ENCODE results near the gene DOCK1.

DOCK1 gene

DNA sequence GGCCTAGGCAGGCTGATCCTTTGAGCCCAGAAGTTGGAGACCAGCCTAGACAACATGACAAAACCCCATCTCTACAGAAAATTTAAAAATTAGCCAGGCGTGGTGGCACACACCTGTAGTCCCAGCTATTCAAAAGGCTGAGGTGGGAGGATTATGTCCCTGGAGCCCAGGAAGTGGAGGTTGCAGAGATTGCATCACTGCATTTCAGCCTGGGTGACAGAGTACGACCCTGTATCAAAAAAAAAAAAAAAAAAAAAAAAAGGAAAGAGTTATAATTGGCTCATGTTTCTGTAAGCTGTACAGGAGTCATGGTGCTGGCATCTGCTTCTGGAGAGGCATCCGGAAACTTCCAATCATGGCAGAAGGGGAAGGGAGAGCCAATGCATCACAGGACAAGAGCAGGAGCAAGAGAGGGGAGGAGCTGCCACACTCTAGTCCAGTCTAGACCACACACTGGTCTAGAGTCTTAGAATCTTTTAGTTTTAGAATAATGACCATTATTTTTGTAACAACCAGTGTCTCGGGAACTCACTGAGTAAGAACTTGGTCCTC lies 16.8 kb downstream of the DOCK1 start:
- Histone ChIP-seq H4K5ac (ENCODE audit: low read length) (no peak overlapping the region), H4K8ac (ENCODE audit: low read depth, low read length) (no peak overlapping the region), H3K18ac (ENCODE audit: low read length) (no peak overlapping the region), H3K9ac (ENCODE audit: low read length) (no peak overlapping the region), H2AK5ac (ENCODE audit: low read length) (no peak overlapping the region), H2BK15ac (replicated peaks; ENCODE audit: low read depth) (no peak overlapping the region), H3K4me3 (ENCODE audit: low read length) (no peak overlapping the region), H3K23ac (ENCODE audit: low read length) (no peak overlapping the region), H3K27ac (ENCODE audit: low read depth, low read length) (no peak overlapping the region), H3K79me2 (ENCODE audit: control insufficient read depth, insufficient read depth, low read length) (peaks cover 37% of the 10 kb centered on the region), H3K56ac (ENCODE audit: low read length) (no peak overlapping the region), H3K36me3 (ENCODE audit: control insufficient read depth, insufficient read depth, low read length) (no peaks in the 10 kb centered on the region), H3K27me3 (ENCODE audit: insufficient read depth, low read length, poor library complexity) (no peaks in the 10 kb centered on the region), H3K4me2 (ENCODE audit: low read length) (no peak overlapping the region), H2BK5ac (ENCODE audit: low read length) (no peak overlapping the region), H2BK120ac (ENCODE audit: low read depth, low read length) (no peak overlapping the region), H3K79me1 (ENCODE audit: low read length) (peaks cover 38% of the 10 kb centered on the region), H3K4ac (ENCODE audit: low read depth, low read length) (no peak overlapping the region), H3K4me1 (ENCODE audit: control insufficient read depth, low read depth, low read length) (no peaks in the 10 kb centered on the region)
- WGBS (ENCODE audit: extremely low coverage, insufficient coverage, low lambda C conversion rate), result no CpG with 5 or more reads among the region's 4 CpGs
- DNase-seq, result no peak

- H3K9ac ChIP-seq (ENCODE audit: low read length), result no peak overlapping the region
- H3K79me1 ChIP-seq (ENCODE audit: low read length), result peaks cover 37% of the 10 kb centered on the region
- no peak overlapping the region for H2BK15ac ChIP-seq (replicated peaks; ENCODE audit: low read depth)
- no peak overlapping the region for H3K27ac ChIP-seq (ENCODE audit: low read depth, low read length)
- no peak overlapping the region for H3K4me2 ChIP-seq (ENCODE audit: low read length)
- H3K4me1 ChIP-seq (ENCODE audit: control insufficient read depth, low read depth, low read length), result no peaks in the 10 kb centered on the region
- no peak overlapping the region for H3K4me3 ChIP-seq (ENCODE audit: low read length)
- H2BK120ac ChIP-seq (ENCODE audit: low read depth, low read length), result no peak overlapping the region
- no peak overlapping the region for H2AK5ac ChIP-seq (ENCODE audit: low read length)
- no peaks in the 10 kb centered on the region for H3K27me3 ChIP-seq (ENCODE audit: insufficient read depth, low read length, poor library complexity)
- H3K23ac ChIP-seq (ENCODE audit: low read length), result no peak overlapping the region
- H3K79me2 ChIP-seq (ENCODE audit: control insufficient read depth, insufficient read depth, low read length), result peaks cover 35% of the 10 kb centered on the region
- no CpG with 5 or more reads among the region's 6 CpGs for WGBS (ENCODE audit: extremely low coverage, insufficient coverage, low lambda C conversion rate)
- no peak overlapping the region for H3K4ac ChIP-seq (ENCODE audit: low read depth, low read length)
- DNase-seq, result no peak
- peaks cover 3% of the 10 kb centered on the region for H3K36me3 ChIP-seq (ENCODE audit: control insufficient read depth, insufficient read depth, low read length)
- no peak overlapping the region for H2BK5ac ChIP-seq (ENCODE audit: low read length)
- no peak overlapping the region for H3K18ac ChIP-seq (ENCODE audit: low read length)
- H4K8ac ChIP-seq (ENCODE audit: low read depth, low read length), result no peak overlapping the region
- H4K5ac ChIP-seq (ENCODE audit: low read length), result no peak overlapping the region
- H3K56ac ChIP-seq (ENCODE audit: low read length), result no peak overlapping the region
Observed at GRCh38 chr10:126924180-126924914, 19.1 kb downstream of the DOCK1 start.

- Histone ChIP-seq H3K4me3 (ENCODE audit: low read length) (no peak overlapping the region), H3K4ac (ENCODE audit: low read depth, low read length) (no peak overlapping the region), H3K27me3 (ENCODE audit: insufficient read depth, low read length, poor library complexity) (no peaks in the 10 kb centered on the region), H3K23ac (ENCODE audit: low read length) (no peak overlapping the region), H4K5ac (ENCODE audit: low read length) (no peak overlapping the region), H3K79me1 (ENCODE audit: low read length) (peaks cover 39% of the 10 kb centered on the region), H3K9ac (ENCODE audit: low read length) (no peak overlapping the region), H2BK120ac (ENCODE audit: low read depth, low read length) (no peak overlapping the region), H2BK5ac (ENCODE audit: low read length) (no peak overlapping the region), H3K36me3 (ENCODE audit: control insufficient read depth, insufficient read depth, low read length) (peaks cover 3% of the 10 kb centered on the region), H3K56ac (ENCODE audit: low read length) (no peak overlapping the region), H3K79me2 (ENCODE audit: control insufficient read depth, insufficient read depth, low read length) (peaks cover 37% of the 10 kb centered on the region), H3K27ac (ENCODE audit: low read depth, low read length) (no peak overlapping the region), H2AK5ac (ENCODE audit: low read length) (no peak overlapping the region), H3K18ac (ENCODE audit: low read length) (no peak overlapping the region), H3K4me2 (ENCODE audit: low read length) (no peak overlapping the region), H4K8ac (ENCODE audit: low read depth, low read length) (no peak overlapping the region), H2BK15ac (replicated peaks; ENCODE audit: low read depth) (no peak overlapping the region), H3K4me1 (ENCODE audit: control insufficient read depth, low read depth, low read length) (no peaks in the 10 kb centered on the region)
- DNase-seq, result no peak
- no CpG with 5 or more reads among the region's 3 CpGs for WGBS (ENCODE audit: extremely low coverage, insufficient coverage, low lambda C conversion rate)
Observed at GRCh38 chr10:126924915-126925300, 19.7 kb downstream of the DOCK1 start.

- no peaks in the 10 kb centered on the region for H3K4me1 ChIP-seq (ENCODE audit: control insufficient read depth, low read depth, low read length)
- H2BK15ac ChIP-seq (replicated peaks; ENCODE audit: low read depth), result no peak overlapping the region
- H3K79me1 ChIP-seq (ENCODE audit: low read length), result peaks cover 42% of the 10 kb centered on the region
- no peak overlapping the region for H2BK120ac ChIP-seq (ENCODE audit: low read depth, low read length)
- no peak overlapping the region for H3K27ac ChIP-seq (ENCODE audit: low read depth, low read length)
- H2BK5ac ChIP-seq (ENCODE audit: low read length), result no peak overlapping the region
- H3K18ac ChIP-seq (ENCODE audit: low read length), result no peak overlapping the region
- H3K56ac ChIP-seq (ENCODE audit: low read length), result no peak overlapping the region
- H3K27me3 ChIP-seq (ENCODE audit: insufficient read depth, low read length, poor library complexity), result no peaks in the 10 kb centered on the region
- no peak for DNase-seq
- no peak overlapping the region for H3K23ac ChIP-seq (ENCODE audit: low read length)
- no peak overlapping the region for H3K4me2 ChIP-seq (ENCODE audit: low read length)
- no CpG with 5 or more reads among the region's 8 CpGs for WGBS (ENCODE audit: extremely low coverage, insufficient coverage, low lambda C conversion rate)
- H3K79me2 ChIP-seq (ENCODE audit: control insufficient read depth, insufficient read depth, low read length), result peaks cover 41% of the 10 kb centered on the region
- H3K9ac ChIP-seq (ENCODE audit: low read length), result no peak overlapping the region
- no peak overlapping the region for H3K4me3 ChIP-seq (ENCODE audit: low read length)
- peaks cover 3% of the 10 kb centered on the region for H3K36me3 ChIP-seq (ENCODE audit: control insufficient read depth, insufficient read depth, low read length)
- H3K4ac ChIP-seq (ENCODE audit: low read depth, low read length), result no peak overlapping the region
- no peak overlapping the region for H4K5ac ChIP-seq (ENCODE audit: low read length)
- no peak overlapping the region for H2AK5ac ChIP-seq (ENCODE audit: low read length)
- no peak overlapping the region for H4K8ac ChIP-seq (ENCODE audit: low read depth, low read length)
Observed at GRCh38 chr10:126926568-126926967, 21.3 kb downstream of the DOCK1 start.

DNA sequence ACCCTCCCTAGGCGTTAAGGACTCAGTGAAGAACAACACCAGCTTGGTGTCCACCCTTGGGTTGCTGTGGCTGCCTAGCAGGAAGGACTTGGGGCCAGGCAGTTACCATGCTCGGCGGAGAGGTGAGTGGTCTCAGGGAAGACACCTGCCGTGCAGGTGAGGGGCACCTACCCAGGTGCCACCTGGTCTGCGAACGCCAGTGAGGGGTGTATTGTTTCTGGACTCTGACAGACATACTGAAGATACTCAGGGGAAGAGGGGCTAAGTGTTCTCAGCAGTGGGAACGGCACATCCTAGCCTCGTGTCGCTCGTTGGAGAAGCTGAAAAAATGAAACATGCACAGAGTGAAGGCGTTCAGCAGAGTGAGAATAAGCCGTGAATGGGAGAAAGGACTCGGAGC lies 22.6 kb downstream of the DOCK1 start:
- Histone ChIP-seq H4K5ac (ENCODE audit: low read length) (no peak overlapping the region), H3K27me3 (ENCODE audit: insufficient read depth, low read length, poor library complexity) (no peaks in the 10 kb centered on the region), H3K4me1 (ENCODE audit: control insufficient read depth, low read depth, low read length) (no peaks in the 10 kb centered on the region), H3K36me3 (ENCODE audit: control insufficient read depth, insufficient read depth, low read length) (peaks cover 3% of the 10 kb centered on the region), H3K23ac (ENCODE audit: low read length) (no peak overlapping the region), H2BK15ac (replicated peaks; ENCODE audit: low read depth) (no peak overlapping the region), H4K8ac (ENCODE audit: low read depth, low read length) (no peak overlapping the region), H3K79me2 (ENCODE audit: control insufficient read depth, insufficient read depth, low read length) (peaks cover 53% of the 10 kb centered on the region), H3K4ac (ENCODE audit: low read depth, low read length) (no peak overlapping the region), H2BK5ac (ENCODE audit: low read length) (no peak overlapping the region), H3K18ac (ENCODE audit: low read length) (no peak overlapping the region), H3K79me1 (ENCODE audit: low read length) (peaks cover 50% of the 10 kb centered on the region), H3K27ac (ENCODE audit: low read depth, low read length) (no peak overlapping the region), H2AK5ac (ENCODE audit: low read length) (no peak overlapping the region), H3K4me3 (ENCODE audit: low read length) (no peak overlapping the region), H3K56ac (ENCODE audit: low read length) (no peak overlapping the region), H3K9ac (ENCODE audit: low read length) (no peak overlapping the region), H2BK120ac (ENCODE audit: low read depth, low read length) (no peak overlapping the region), H3K4me2 (ENCODE audit: low read length) (no peak overlapping the region)
- WGBS (ENCODE audit: extremely low coverage, insufficient coverage, low lambda C conversion rate), result no CpG with 5 or more reads among the region's 13 CpGs
- no peak for DNase-seq

GRCh38 chr10:126928274-126928673 lies 23.0 kb downstream of the DOCK1 start:
- Histone ChIP-seq H3K18ac (ENCODE audit: low read length) (no peak overlapping the region), H4K8ac (ENCODE audit: low read depth, low read length) (no peak overlapping the region), H4K5ac (ENCODE audit: low read length) (no peak overlapping the region), H3K27ac (ENCODE audit: low read depth, low read length) (no peak overlapping the region), H3K79me2 (ENCODE audit: control insufficient read depth, insufficient read depth, low read length) (peaks cover 56% of the 10 kb centered on the region), H3K4ac (ENCODE audit: low read depth, low read length) (no peak overlapping the region), H2BK5ac (ENCODE audit: low read length) (no peak overlapping the region), H3K56ac (ENCODE audit: low read length) (no peak overlapping the region), H3K4me2 (ENCODE audit: low read length) (no peak overlapping the region), H3K4me3 (ENCODE audit: low read length) (no peak overlapping the region), H2AK5ac (ENCODE audit: low read length) (no peak overlapping the region), H3K36me3 (ENCODE audit: control insufficient read depth, insufficient read depth, low read length) (peaks cover 3% of the 10 kb centered on the region), H2BK120ac (ENCODE audit: low read depth, low read length) (no peak overlapping the region), H3K4me1 (ENCODE audit: control insufficient read depth, low read depth, low read length) (no peaks in the 10 kb centered on the region), H3K23ac (ENCODE audit: low read length) (no peak overlapping the region), H2BK15ac (replicated peaks; ENCODE audit: low read depth) (no peak overlapping the region), H3K27me3 (ENCODE audit: insufficient read depth, low read length, poor library complexity) (no peaks in the 10 kb centered on the region), H3K9ac (ENCODE audit: low read length) (no peak overlapping the region), H3K79me1 (ENCODE audit: low read length) (peaks cover 54% of the 10 kb centered on the region)
- DNase-seq, result no peak
- WGBS (ENCODE audit: extremely low coverage, insufficient coverage, low lambda C conversion rate), result no CpG with 5 or more reads among the region's 7 CpGs

Data from mesendoderm (in vitro differentiated cells).